Measurements from ENCODE around the gene CRYAA. TPM values are rescaled to one million over a fixed set of nuclear protein-coding genes. Genes with fewer than 3 reads are reported as not detected.

Gene CRYAA
- polyA plus RNA-seq, 3 donors: not detected

- peaks cover 0 to 5% (median 5%) of the 10 kb centered on the region in 3 donors for H3K27me3 Mint-ChIP-seq (ENCODE audit: low read depth in 3 of 3)
- no peak overlapping the region for H3K27ac Mint-ChIP-seq
- no peak overlapping the region for H3K9ac ChIP-seq (ENCODE audit: insufficient read depth, low read length, poor library complexity, severe bottlenecking)
- H3K36me3 Mint-ChIP-seq: no peaks in the 10 kb centered on the region
- H3K4me1 Mint-ChIP-seq: no peaks in the 10 kb centered on the region
- no peak overlapping the region for H2AFZ ChIP-seq (ENCODE audit: insufficient read depth, low read depth, low read length, poor library complexity, severe bottlenecking)
- no peaks in the 10 kb centered on the region for H3K36me3 ChIP-seq (replicated peaks in 1 of 2; ENCODE audit: control insufficient read depth in 1 of 2, insufficient read depth in 2 of 2, low read length in 2 of 2)
- WGBS (ENCODE audit: insufficient coverage): 87% methylated on average over 7 of the region's 7 CpGs
- no peak for TF ChIP-seq CTCF (IDR thresholded peaks at IDR 0.05)
- H3K4me3 ChIP-seq (replicated peaks in 1 of 3; ENCODE audit: low read depth in 2 of 3, low read length in 3 of 3): no peak overlapping the region
- no peaks in the 10 kb centered on the region for H3K9me3 ChIP-seq (replicated peaks in 1 of 2; ENCODE audit: control insufficient read depth in 1 of 2, insufficient read depth in 1 of 2, low read length in 2 of 2)
- H3K4me2 ChIP-seq (replicated peaks; ENCODE audit: extremely low read depth, low read length, poor library complexity, severe bottlenecking): no peak overlapping the region
- intact Hi-C loops (cut with micrococcal nuclease): no loop called here
- H3K79me2 ChIP-seq (ENCODE audit: insufficient read depth, low read length): no peaks in the 10 kb centered on the region
- no peak overlapping the region for H3K27ac ChIP-seq (ENCODE audit: low read depth in 1 of 2, low read length in 2 of 2)
- peaks cover 0 to 4% (median 0%) of the 10 kb centered on the region in 7 donors for H3K9me3 Mint-ChIP-seq
- DNase-seq: no peak
- no peak overlapping the region for H3K4me3 Mint-ChIP-seq
- H4K20me1 ChIP-seq (ENCODE audit: insufficient read depth, low read length): no peaks in the 10 kb centered on the region
- H3K27me3 ChIP-seq (ENCODE audit: control insufficient read depth in 2 of 2, insufficient read depth in 2 of 2, low read length in 2 of 2): no peaks in the 10 kb centered on the region
- H3K4me1 ChIP-seq (ENCODE audit: control insufficient read depth in 1 of 2, insufficient read depth in 2 of 2, low read length in 2 of 2): no peaks in the 10 kb centered on the region
Measured at GRCh38 chr21:43210454-43211071, 41.8 kb downstream of the CRYAA start.

- no peak for TF ChIP-seq CTCF (IDR thresholded peaks at IDR 0.05)
- Mint-ChIP-seq H3K36me3 (no peaks in the 10 kb centered on the region), H3K4me1 (no peaks in the 10 kb centered on the region), H3K27me3 (ENCODE audit: low read depth in 3 of 3) (peaks cover 0 to 5% (median 2%) of the 10 kb centered on the region in 3 donors), H3K9me3 (peaks cover 0 to under 1% (median 0%) of the 10 kb centered on the region in 7 donors), H3K27ac (no peak overlapping the region), H3K4me3 (no peak overlapping the region)
- intact Hi-C loops (cut with micrococcal nuclease): no loop called here
- Histone ChIP-seq H3K36me3 (replicated peaks in 1 of 2; ENCODE audit: control insufficient read depth in 1 of 2, insufficient read depth in 2 of 2, low read length in 2 of 2) (no peaks in the 10 kb centered on the region), H4K20me1 (ENCODE audit: insufficient read depth, low read length) (no peaks in the 10 kb centered on the region), H3K9me3 (replicated peaks in 1 of 2; ENCODE audit: control insufficient read depth in 1 of 2, insufficient read depth in 1 of 2, low read length in 2 of 2) (no peaks in the 10 kb centered on the region), H3K27me3 (ENCODE audit: control insufficient read depth in 2 of 2, insufficient read depth in 2 of 2, low read length in 2 of 2) (no peaks in the 10 kb centered on the region), H2AFZ (ENCODE audit: insufficient read depth, low read depth, low read length, poor library complexity, severe bottlenecking) (no peak overlapping the region), H3K27ac (ENCODE audit: low read depth in 1 of 2, low read length in 2 of 2) (no peak overlapping the region), H3K9ac (ENCODE audit: insufficient read depth, low read length, poor library complexity, severe bottlenecking) (no peak overlapping the region), H3K4me3 (replicated peaks in 1 of 3; ENCODE audit: low read depth in 2 of 3, low read length in 3 of 3) (no peak overlapping the region), H3K4me2 (replicated peaks; ENCODE audit: extremely low read depth, low read length, poor library complexity, severe bottlenecking) (no peak overlapping the region), H3K4me1 (ENCODE audit: control insufficient read depth in 1 of 2, insufficient read depth in 2 of 2, low read length in 2 of 2) (no peaks in the 10 kb centered on the region), H3K79me2 (ENCODE audit: insufficient read depth, low read length) (no peaks in the 10 kb centered on the region)
- no peak for DNase-seq
- 84% methylated on average over 15 of the region's 21 CpGs for WGBS (ENCODE audit: insufficient coverage)
Measured at GRCh38 chr21:43211072-43211759, 42.4 kb downstream of the CRYAA start.
